T47D (cell line): ENCODE results near the gene VWA3B.

ENCODE experiments used
- DNase-seq, 2 experiments: peaks; one replicate each; pipeline versions ENCODE4 v3.0.0 to v3.0.0-alpha.2; 2011 to 2012; ENCODE audit warnings: low read depth in 1 of 2, low spot score in 1 of 2
- JUND ChIP-seq: IDR thresholded peaks from 2 replicates; pipeline ENCODE4 v1.6.1; 2012; ENCODE audit warnings: low read depth
- in situ Hi-C: cut with HindIII; loops from 2 replicates; pipeline ENCODE4 v1.10.0; 2016; ENCODE audit warnings: low sequenced_read_pairs, low pct_unique_long_range_greater_than_20kb

Gene VWA3B

DNA sequence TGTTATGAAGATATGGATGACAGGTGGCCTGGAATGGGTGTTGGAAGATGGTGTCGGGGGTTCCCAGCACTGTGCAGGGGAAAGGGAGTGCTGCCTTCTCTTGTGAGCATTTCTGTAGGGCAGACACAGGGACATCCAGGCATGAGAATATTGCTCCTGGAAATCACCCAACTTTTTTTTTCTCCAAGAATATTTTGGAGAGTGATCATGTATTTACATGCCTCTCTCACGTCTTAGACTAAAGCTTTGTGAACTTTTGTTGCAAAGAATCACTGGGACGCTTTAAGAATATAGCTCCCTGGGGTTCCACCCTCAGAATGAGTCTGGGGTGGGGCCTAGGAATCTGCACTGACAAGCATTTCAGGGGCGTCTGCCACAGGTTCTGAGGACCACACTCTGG, 68.7 kb downstream of the VWA3B start:
- DNase-seq, result no peak
- in situ Hi-C loops, result no loop called here

DNA sequence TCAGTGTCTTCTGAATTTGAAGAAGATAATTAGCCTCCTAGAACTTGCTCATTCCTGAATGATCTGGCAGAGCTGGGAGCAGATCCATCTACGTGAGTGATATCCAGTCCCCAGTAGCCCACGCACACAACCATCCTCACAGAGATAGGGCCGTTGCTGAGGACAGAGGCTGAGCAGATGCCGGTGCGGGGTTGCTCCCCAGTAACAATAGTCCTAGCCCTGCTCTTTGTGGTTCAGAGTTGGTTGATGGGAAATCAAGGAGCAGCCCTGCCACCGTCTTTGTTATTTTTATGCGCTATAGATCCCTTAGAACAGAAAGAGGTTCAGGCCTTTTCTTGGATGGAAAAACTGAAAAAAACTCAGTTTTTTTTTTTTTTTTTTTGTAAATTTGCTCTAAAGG, 69.3 kb downstream of the VWA3B start:
- in situ Hi-C loops, result no loop called here
- no peak for TF ChIP-seq JUND
- DNase-seq, result no peak

More for the DNA sequence above, 68.7 kb downstream of the VWA3B start:
- no peak for TF ChIP-seq JUND

DNA sequence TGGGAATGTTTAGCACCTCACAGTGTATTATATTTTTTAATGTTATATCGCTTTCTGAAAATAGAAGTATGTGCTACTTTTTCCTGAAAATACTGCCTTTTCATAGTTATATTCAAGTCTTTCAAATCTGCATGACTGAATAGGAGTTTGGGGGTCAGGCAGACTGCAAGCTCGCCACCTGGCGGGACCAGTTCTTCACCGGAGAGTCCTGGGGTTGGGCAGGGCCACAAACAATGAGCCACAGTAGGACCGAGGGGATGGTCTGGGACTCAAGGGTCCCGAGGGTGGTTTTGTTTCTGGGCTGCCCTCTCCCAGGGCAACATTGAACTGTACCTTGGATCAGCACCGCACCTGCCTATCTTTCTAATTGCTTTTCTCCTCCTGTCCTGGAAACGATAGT, 70.6 kb downstream of the VWA3B start:
- in situ Hi-C loops, result no loop called here
- no peak for DNase-seq
- no peak for TF ChIP-seq JUND

DNA sequence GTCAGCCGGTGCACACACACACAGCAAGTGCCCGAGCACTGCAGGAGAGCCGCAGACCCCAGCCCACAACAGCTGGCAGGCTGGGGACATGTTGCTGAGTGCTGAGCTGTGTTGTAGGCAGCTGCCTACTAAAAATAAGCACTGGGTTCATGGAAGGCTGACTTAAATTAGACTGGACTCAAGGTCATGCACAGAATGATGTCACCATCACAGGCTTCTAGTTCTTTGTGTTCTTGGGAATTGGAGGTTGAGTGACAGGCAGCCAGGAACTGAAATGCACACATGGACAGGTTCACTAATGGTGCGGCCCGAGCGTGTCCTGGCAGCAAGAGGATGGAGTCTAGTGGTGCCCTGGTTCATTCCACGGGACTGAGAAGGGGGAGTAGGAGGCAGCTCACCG, 71.3 kb downstream of the VWA3B start:
- in situ Hi-C loops, result no loop called here
- no peak for TF ChIP-seq JUND
- no peak for DNase-seq

DNA sequence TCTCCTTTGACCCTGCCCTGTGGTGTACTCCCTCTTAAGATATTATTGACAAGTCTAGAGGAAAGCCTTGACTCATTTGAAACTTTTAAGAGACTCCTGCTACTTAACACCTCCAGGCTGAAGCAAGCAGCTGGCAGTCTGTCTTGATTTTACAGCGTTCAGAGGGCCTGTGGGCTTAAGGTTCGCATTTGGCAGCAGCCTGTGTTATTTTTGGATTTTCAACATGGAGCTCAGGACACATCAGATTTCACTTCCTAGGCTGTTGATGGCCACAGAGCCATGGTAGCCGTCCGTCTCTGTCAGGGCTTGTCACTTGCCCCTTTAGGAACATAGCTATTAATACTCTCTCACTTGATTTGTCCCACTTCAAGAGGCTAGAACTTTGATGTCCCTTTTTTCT, 73.6 kb downstream of the VWA3B start:
- no peak for TF ChIP-seq JUND
- no peak for DNase-seq
- in situ Hi-C loops, result no loop called here

DNA sequence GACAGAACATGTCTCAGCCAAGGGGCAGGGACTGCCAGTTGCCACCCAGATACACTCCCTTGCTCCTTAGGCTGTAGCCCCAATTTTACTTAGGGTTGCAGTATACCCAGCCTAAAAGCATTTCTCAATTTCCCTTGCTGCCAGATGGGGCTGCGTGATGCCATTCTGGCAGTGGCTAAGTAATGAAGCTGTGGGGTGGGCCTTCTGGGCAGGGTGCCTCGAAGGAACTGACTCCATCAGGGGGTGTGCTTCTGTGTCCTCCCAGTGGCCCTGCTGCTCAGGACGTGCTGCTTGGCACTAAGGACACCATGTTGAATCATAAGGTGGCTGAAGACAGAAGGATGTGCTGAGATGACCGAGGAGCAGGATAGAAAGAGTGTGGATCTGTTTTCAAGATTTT, 74.2 kb downstream of the VWA3B start:
- in situ Hi-C loops, result no loop called here
- no peak for TF ChIP-seq JUND
- DNase-seq, result no peak

DNA sequence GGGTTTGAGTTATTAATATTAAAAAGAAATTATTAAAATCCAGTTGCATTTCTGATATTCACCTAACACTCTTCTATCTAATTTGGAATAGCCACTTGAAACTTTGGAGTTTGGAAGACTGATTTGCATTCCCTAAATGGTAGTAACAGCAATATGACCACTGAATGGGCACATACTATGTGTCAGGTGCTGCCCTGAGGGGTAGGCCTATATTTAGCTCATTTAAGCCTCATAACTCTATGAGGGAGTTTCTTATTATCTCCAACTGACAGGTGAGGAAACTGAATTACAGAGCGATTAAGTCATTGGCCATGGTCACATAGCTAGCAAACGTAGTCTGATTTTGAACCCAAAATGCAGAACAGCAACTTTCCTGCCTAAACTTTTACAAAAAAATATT, 77.3 kb downstream of the VWA3B start:
- no peak for TF ChIP-seq JUND
- no peak for DNase-seq
- in situ Hi-C loops, result no loop called here

DNA sequence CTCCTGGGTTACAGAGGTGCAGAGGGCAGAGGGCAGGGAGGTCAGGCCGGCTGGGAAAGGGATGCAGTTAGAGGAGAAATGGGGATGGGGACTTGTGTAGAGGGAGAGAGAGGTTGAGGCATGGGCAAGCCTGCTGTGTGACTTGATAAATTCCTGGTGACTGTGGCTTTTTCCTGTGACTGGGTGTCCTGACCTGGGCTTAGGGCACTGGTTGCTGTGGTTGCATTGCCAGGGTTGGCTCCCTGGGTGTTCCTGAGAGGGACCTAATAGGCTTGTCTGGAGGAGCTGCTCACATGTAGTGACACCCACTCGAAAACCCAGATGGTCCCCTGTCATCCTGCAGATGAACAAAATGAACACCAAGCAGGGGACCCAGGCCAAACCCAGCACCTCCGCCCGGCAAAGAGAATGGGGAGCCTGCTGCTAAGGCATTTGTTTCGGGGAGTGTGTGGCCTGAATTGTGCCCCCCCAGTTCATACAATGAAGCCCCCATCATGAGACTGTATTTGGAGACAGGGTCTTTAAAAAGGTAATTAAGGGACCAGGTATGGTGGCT, 78.6 kb downstream of the VWA3B start:
- in situ Hi-C loops, result no loop called here
- TF ChIP-seq JUND, result no peak
- DNase-seq, result no peak

DNA sequence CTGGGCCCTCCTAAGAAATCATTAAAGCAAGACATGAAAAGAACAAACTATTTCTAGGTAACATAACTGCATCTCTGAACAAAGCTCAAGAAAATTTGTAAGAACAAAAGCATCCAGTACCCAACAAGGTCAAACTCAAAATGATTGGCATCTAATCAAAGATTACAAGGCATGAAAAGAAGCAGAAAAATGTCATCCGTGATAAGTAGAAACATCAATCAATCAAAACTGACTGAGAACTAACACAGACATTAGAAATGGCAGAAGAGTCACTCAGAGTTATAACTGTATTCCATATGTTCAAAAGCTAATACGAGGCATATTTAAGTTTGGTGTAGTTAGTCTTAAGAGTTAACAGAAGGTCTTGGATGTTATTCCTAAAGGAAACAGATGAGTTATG, 80.9 kb downstream of the VWA3B start:
- TF ChIP-seq JUND, result no peak
- DNase-seq, result no peak
- in situ Hi-C loops, result no loop called here

DNA sequence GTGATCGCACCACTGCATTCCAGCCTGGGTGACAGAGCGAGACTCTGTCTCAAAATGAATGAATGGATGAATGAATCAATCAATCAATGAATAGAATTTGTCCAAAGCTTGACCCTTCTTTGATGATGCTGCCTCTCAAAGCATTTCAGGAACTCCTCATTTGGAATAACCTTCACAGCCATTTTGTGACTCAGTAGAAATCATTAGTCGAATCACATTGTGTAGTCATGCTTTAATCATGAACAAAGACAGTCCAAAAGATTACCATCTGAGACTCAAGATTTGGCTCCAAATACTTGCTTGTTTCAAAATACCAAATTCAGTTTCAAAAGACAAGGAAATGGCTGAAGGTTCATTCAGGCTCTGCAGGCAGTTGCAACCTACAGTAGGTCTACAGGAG, 83.1 kb downstream of the VWA3B start:
- in situ Hi-C loops, result no loop called here
- DNase-seq, result no peak
- TF ChIP-seq JUND, result no peak

DNA sequence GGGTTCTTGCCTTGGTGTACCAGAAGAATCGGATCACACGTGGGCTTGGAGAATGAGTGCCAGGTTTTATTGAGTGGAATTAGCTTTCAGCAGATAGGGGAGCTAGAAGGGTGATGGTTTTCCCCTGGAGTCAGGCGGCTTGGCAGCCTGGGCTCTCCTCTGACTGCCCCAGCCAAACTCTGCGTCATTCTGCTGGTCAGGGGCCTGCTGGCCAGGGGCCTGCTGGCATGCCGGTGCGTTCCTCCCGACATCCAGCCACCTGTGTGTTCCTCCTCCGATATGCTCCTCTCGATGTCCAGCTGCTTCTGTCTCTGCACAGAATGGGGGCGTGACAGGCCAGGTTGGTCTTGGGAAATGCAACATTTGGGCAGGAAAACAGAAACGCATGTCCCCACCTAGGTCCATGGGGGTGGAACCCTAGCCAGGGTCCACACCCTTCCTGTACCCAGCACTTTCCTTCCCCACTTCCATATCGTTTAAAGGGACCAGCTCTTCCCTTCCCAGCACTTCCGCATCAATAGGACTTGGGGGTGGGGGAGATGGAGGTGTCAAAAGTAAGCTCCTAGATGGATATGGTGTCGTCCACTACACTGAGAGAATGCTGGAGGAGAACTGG, 85.3 kb downstream of the VWA3B start:
- in situ Hi-C loops, result no loop called here
- no peak for DNase-seq
- no peak for TF ChIP-seq JUND

DNA sequence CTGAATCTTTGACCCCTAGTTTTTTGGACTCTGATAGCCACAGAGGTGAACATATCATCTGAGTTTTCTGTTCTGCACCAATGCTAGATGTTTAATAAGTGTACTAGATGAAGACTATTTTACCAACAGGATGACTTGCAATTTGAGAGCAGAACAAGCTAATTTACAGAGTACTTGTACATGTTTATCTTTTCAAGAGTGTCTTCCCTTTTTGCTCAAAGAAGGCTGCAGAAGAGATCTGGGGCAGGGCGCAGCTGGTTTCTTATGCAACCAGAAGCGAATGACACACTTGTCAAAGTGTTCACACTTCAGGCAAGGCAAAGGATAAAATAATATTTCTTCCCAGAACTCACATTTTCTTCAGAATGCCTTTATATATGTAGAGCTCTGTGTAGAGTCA, 86.0 kb downstream of the VWA3B start:
- no peak for TF ChIP-seq JUND
- DNase-seq, result no peak
- in situ Hi-C loops, result no loop called here

DNA sequence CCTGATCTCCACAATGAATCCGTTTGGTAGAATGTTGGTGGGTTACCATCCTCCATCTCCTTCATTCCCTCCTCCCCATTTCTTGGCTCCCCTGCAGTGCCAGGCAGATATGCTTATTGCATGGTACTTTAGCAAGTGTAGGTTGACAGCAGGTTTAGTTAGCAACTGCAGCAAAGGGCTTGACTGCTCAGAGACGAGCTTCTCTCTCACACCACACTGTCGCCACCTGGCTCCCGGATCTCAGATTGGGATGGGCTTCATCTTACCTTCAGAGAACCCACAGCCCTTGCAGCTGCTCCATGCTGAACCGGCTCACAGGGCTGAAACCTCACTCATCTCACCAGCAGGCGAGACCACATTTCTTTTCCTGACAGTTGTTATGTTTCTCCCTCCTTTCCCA, 88.8 kb downstream of the VWA3B start:
- no peak for TF ChIP-seq JUND

DNA sequence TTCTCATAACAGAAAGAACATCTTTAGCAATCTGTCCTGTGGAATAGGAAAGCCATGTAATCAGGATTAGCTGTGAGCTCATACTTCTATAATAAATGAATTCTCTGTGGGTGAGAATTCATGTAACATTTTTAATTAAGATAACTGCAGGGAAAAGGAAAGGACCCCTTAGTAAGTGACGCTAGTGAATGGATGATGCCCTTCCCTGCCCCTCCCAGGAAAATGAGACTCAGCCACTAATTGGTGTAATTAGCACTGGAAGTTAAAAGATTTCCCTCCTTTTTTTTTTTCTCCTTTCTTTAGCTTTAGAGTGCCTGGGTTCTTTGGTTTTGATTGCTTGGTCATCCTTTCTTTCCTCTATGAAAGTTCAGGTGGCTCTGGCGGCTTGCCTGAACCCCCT, 90.3 kb downstream of the VWA3B start:
- no peak for TF ChIP-seq JUND
- in situ Hi-C loops, result no loop called here
- DNase-seq, result no peak

More for the DNA sequence above, 88.8 kb downstream of the VWA3B start:
- DNase-seq, result peak in 1 of 2 experiments; percentile 36
- in situ Hi-C loops, result no loop called here
